ENCODE measurements around the gene DSE. TPM values are rescaled to one million over a fixed set of nuclear protein-coding genes. Genes with fewer than 3 reads are reported as not detected.

Gene DSE
- total RNA-seq, 1 experiment from 2014 or later: 38.5 TPM

- no peak overlapping the region for H3K4me3 ChIP-seq (replicated peaks in 1 of 2; ENCODE audit: low read depth in 1 of 2, low read length in 2 of 2)
- no peak overlapping the region for H3K27ac ChIP-seq (ENCODE audit: low read depth, low read length)
- DNase-seq (ENCODE audit: low read depth, low spot score): no peak
- no peaks in the 10 kb centered on the region for H3K9me3 ChIP-seq (ENCODE audit: control insufficient read depth in 1 of 2, insufficient read depth in 1 of 2, low read depth in 1 of 2, low read length in 2 of 2)
- RAD21 ChIA-PET (ENCODE audit: low non-redundant PET in 1 of 2, low total read pairs in 2 of 2, uncharacterized antibody in 2 of 2, unreplicated experiment in 2 of 2): no interaction called here
- H3K9me2 ChIP-seq (ENCODE audit: insufficient read depth): no peaks in the 10 kb centered on the region
- H2AFZ ChIP-seq (ENCODE audit: low read depth, low read length, poor library complexity, severe bottlenecking): no peak overlapping the region
- no peaks in the 10 kb centered on the region for H3K79me2 ChIP-seq (ENCODE audit: insufficient read depth, low read length)
- H3K27me3 ChIP-seq (ENCODE audit: insufficient read depth, low read length): no peaks in the 10 kb centered on the region
- H4K20me1 ChIP-seq (ENCODE audit: insufficient read depth): no peaks in the 10 kb centered on the region
- H3K4me2 ChIP-seq (ENCODE audit: low read length): no peak overlapping the region
- H3K36me3 ChIP-seq (ENCODE audit: control insufficient read depth in 1 of 2, insufficient read depth in 2 of 2, low read length in 2 of 2): no peaks in the 10 kb centered on the region
- no TSS peak for BruUV-seq (replicated peaks)
- no peaks in the 10 kb centered on the region for H3K4me1 ChIP-seq (ENCODE audit: control insufficient read depth in 1 of 2, insufficient read depth in 2 of 2, low read length in 2 of 2)
- intact Hi-C loops (cut with micrococcal nuclease): no loop called here
- ATAC-seq: 0 out of 2 replicates have a peak, but pooled peaks have one; percentile 11
- CTCF ChIA-PET: interaction anchor here (3.1 kb wide), 1 partner anchor 157 kb away, joined by 10 read pairs; no protein-coding TSS in a partner anchor
- H3K9ac ChIP-seq (ENCODE audit: low read length): no peak overlapping the region
- POLR2A ChIA-PET: no interaction called here
- no peak for TF ChIP-seq JUND (IDR thresholded peaks at IDR 0.05)
- no peak for TF ChIP-seq ATF3 (IDR thresholded peaks at IDR 0.05)
- no peak for TF ChIP-seq ZNF274 (IDR thresholded peaks at IDR 0.05; ENCODE audit: low read depth, low read length)
- TF ChIP-seq RAD21 (IDR thresholded peaks at IDR 0.05; ENCODE audit: low read depth): no peak
- no peak for TF ChIP-seq SRF (IDR thresholded peaks at IDR 0.05; ENCODE audit: low read depth)
- TF ChIP-seq, protein P1, sequence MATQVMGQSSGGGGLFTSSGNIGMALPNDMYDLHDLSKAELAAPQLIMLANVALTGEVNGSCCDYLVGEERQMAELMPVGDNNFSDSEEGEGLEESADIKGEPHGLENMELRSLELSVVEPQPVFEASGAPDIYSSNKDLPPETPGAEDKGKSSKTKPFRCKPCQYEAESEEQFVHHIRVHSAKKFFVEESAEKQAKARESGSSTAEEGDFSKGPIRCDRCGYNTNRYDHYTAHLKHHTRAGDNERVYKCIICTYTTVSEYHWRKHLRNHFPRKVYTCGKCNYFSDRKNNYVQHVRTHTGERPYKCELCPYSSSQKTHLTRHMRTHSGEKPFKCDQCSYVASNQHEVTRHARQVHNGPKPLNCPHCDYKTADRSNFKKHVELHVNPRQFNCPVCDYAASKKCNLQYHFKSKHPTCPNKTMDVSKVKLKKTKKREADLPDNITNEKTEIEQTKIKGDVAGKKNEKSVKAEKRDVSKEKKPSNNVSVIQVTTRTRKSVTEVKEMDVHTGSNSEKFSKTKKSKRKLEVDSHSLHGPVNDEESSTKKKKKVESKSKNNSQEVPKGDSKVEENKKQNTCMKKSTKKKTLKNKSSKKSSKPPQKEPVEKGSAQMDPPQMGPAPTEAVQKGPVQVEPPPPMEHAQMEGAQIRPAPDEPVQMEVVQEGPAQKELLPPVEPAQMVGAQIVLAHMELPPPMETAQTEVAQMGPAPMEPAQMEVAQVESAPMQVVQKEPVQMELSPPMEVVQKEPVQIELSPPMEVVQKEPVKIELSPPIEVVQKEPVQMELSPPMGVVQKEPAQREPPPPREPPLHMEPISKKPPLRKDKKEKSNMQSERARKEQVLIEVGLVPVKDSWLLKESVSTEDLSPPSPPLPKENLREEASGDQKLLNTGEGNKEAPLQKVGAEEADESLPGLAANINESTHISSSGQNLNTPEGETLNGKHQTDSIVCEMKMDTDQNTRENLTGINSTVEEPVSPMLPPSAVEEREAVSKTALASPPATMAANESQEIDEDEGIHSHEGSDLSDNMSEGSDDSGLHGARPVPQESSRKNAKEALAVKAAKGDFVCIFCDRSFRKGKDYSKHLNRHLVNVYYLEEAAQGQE (IDR thresholded peaks at IDR 0.05; ENCODE audit: low read depth): no peak
- TF ChIP-seq ZFX (IDR thresholded peaks at IDR 0.05): no peak
- no peak for TF ChIP-seq MAX (IDR thresholded peaks at IDR 0.05)
- TF ChIP-seq FOSL1 (IDR thresholded peaks at IDR 0.05; ENCODE audit: low read depth): no peak
- no peak for TF ChIP-seq EGR1 (IDR thresholded peaks at IDR 0.05; ENCODE audit: low read depth)
These were observed 73.8 kb downstream of the DSE start for GRCh38 chr6:116444575-116444974.
